Endometrial microvascular endothelial cells (primary cell): ENCODE results near the gene RHOBTB1. TPM values are rescaled to one million over a fixed set of nuclear protein-coding genes. Genes with fewer than 3 reads are reported as not detected.

Experiments used
- in situ Hi-C: cut with HindIII; loops from 2 replicates; pipeline ENCODE4 v1.10.0; 2017; ENCODE audit warnings: low sequenced_read_pairs, low pct_unique_long_range_greater_than_20kb; ENCODE audit errors: inconsistent ontology term
- total RNA-seq: library from RNA; depleted of rRNA; stranded (reverse); fragments of >200 nt; gene quantifications from one replicate; pipeline ENCODE4 v1.2.3, GENCODE V29; 2015; ENCODE audit errors: inconsistent ontology term

Gene RHOBTB1
- total RNA-seq = 26.3 TPM

- in situ Hi-C loops = no loop called here
Measured at GRCh38 chr10:60944058-60944909, at the start of gene RHOBTB1. Gene RHOBTB1 (minus strand): TSS chr10:60944185. CDS start chr10:60911542, 32,643 bp downstream.

- in situ Hi-C loops = no loop called here
Measured at GRCh38 chr10:60992636-60993035, 48.7 kb upstream of the RHOBTB1 start.

GRCh38 chr10:60990663-60991062 lies 46.7 kb upstream of the RHOBTB1 start:
- in situ Hi-C loops = no loop called here

GRCh38 chr10:60989400-60989876 lies 45.5 kb upstream of the RHOBTB1 start:
- in situ Hi-C loops = no loop called here

GRCh38 chr10:60986791-60987190 lies 42.8 kb upstream of the RHOBTB1 start:
- in situ Hi-C loops = no loop called here

- in situ Hi-C loops = no loop called here
Measured at GRCh38 chr10:60985951-60986350, 42.0 kb upstream of the RHOBTB1 start.

- in situ Hi-C loops = no loop called here
Measured at GRCh38 chr10:60980997-60981396, 37.0 kb upstream of the RHOBTB1 start.

- in situ Hi-C loops = no loop called here
Measured at GRCh38 chr10:60979667-60980104, 35.7 kb upstream of the RHOBTB1 start.

GRCh38 chr10:60978287-60979115 lies 34.5 kb upstream of the RHOBTB1 start:
- in situ Hi-C loops = no loop called here

- in situ Hi-C loops = no loop called here
Measured at GRCh38 chr10:60977161-60978122, 33.5 kb upstream of the RHOBTB1 start.

GRCh38 chr10:60976687-60977086 lies 32.7 kb upstream of the RHOBTB1 start:
- in situ Hi-C loops = no loop called here

GRCh38 chr10:60975716-60976115 lies 31.7 kb upstream of the RHOBTB1 start:
- in situ Hi-C loops = no loop called here

GRCh38 chr10:60974463-60975149 lies 30.6 kb upstream of the RHOBTB1 start:
- in situ Hi-C loops = loop anchor here (25.0 kb wide), 1 partner anchor 938 kb away; the partner anchor contains the start of gene ARID5B

- in situ Hi-C loops = loop anchor here (25.0 kb wide), 1 partner anchor 939 kb away; the partner anchor contains the start of gene ARID5B
Measured at GRCh38 chr10:60973086-60973485, 29.1 kb upstream of the RHOBTB1 start.

GRCh38 chr10:60972181-60972580 lies 28.2 kb upstream of the RHOBTB1 start:
- in situ Hi-C loops = loop anchor here (25.0 kb wide), 1 partner anchor 940 kb away; the partner anchor contains the start of gene ARID5B

- in situ Hi-C loops = loop anchor here (25.0 kb wide), 1 partner anchor 942 kb away; the partner anchor contains the start of gene ARID5B
Measured at GRCh38 chr10:60970526-60970925, 26.5 kb upstream of the RHOBTB1 start.

GRCh38 chr10:60968504-60968903 lies 24.5 kb upstream of the RHOBTB1 start:
- in situ Hi-C loops = loop anchor here (25.0 kb wide), 1 partner anchor 944 kb away; the partner anchor contains the start of gene ARID5B
